Stimulated activated naive CD8-positive, alpha-beta T cell treated with anti-CD3 and anti-CD28 coated beads, Interleukin-15, Interleukin-2, amounts not matched to agents 100 U/mL and 50 U/mL, for 24 hours (primary cell): ENCODE results near the gene SH3GL2.

ENCODE experiments used
- ATAC-seq: fragments of 150-1000 bp; cut with Tn5 transposase; one replicate; pipeline ENCODE4 v1.10.0; 2021
- DNase-seq: peaks from one replicate; pipeline ENCODE4 v3.0.0; 2021

The SH3GL2 gene

DNA sequence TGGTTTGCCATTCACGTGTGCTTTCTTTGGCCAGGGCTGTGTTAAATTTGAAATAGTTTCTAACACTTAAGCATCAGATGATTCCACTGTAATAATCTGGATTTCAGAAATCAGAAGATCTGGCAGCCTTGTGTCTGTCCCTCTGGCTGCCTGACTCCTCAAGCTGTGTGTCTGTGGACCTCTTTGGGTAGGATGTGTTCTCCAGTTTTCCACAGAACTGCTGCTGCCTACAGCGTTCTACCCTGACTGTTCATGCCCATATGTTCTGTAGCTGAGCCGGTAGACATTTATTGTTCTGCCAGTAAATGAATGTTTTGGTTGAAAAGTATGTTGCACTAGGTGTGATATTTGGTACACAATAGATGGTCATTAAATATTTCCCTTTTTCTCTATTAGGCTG, 81.3 kb downstream of the SH3GL2 start:
- no peak for ATAC-seq
- no peak for DNase-seq

DNA sequence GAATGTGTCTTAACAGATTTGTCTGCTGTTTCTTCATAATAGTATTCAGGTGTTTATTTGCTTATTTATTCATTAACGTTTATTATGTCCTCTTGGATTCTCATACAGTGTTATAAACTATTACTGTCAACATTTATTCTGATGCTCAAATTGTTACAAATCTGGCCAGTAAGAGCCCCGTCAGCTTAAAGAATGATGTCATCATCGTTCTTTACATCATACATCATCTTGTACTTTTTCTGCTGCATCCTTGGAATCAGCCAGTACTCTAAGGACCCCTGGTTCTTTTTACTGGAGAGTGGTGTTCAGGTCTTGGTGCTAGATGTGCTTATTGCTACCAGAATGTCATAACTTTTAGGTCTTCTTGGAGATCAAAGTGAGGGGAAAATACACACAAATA, 86.6 kb downstream of the SH3GL2 start:
- DNase-seq = no peak
- no peak for ATAC-seq

DNA sequence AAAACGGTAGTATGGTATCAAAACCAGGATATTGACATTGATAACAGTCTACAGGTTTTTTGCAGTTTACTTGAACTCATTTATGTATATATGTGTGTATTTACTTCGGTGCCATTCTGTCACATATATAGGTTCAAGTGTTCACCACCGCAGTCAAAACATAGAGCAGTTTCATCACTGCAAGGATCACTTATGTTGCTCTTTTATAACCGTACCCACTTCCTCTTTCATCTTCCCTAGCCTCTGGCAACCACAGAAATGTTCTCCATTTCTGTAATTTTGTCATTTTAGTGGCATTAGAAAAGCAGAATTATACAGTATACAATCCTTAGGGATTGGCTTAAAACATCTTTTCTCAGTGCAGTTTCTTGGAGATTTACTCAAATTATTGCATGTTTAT, 90.3 kb downstream of the SH3GL2 start:
- no peak for DNase-seq
- no peak for ATAC-seq

DNA sequence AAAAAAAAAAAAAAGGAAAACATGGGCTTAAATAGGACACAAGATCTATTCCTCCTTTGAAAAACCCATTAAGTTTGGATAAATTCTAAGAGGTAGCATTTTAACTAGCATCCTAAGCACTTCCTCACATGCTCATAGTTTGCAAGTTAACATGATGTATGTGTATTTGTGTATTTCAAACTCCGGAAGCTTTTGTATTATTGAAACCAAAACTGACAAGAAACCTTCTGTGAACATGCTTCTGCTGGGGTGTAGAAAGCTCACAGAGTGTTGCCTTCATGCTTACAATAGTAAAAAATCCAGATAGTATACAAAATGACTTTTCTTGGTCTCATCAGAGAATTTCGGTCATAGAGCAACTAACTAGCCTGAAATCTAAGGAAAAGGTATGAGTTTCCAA, 103.8 kb downstream of the SH3GL2 start:
- no peak for ATAC-seq
- DNase-seq = no peak

DNA sequence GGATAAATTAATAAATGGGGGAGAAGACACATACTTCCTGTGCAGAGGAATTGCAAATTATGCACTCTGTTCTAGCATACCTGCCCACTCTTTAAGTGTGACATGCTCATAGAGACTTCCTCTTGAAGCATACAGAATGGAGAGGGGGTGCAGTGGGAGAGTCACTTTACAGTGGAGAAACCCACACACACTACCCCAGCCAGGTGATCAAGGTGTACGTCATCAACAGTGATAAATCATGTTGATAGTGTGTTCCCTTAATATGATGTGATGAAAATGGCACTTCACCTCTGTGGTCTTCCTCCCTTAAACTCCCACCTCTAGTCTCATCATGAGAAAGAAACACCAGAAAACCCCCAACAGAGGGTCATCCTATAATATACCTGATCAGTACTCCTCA, 110.0 kb downstream of the SH3GL2 start:
- no peak for DNase-seq
- ATAC-seq = no peak

DNA sequence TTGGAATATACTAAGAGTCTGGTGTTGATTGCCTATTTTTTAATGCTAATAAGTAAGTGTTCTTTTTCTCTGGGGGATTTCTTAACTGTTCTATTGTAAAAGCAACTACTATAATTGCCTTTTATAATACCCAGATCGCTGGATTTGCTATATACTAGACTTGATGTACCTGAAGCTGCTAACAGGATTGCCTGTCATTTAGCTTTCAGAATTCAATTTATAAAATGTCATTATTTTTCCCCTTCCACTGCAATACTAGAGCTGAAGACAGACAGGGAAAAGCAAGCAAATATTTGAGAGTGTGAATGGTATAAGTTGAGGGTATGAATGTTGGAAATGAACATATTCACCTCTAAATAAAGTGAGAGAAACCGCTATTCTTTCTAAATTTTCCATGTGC, 115.5 kb downstream of the SH3GL2 start:
- ATAC-seq (no peak), DNase-seq (no peak)

DNA sequence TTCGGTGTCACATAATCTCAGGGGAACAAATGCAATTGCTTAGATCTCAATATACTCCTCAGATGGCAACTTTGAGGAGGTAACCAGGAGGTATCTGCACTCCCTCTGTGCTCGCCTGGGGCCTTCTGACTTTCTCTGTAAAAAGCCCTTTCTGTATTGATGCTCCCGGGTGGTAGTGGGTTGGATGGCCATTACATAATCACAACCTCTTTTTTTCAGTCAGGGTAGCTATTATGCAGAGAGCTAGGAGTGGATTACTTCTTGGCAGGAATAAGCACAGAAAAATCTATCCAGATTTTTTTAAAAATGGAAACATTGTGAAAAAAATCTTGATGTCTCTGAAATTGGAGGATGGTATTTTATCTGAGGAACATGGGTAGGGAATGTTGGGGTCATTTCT, 116.6 kb downstream of the SH3GL2 start:
- no peak for DNase-seq
- no peak for ATAC-seq

DNA sequence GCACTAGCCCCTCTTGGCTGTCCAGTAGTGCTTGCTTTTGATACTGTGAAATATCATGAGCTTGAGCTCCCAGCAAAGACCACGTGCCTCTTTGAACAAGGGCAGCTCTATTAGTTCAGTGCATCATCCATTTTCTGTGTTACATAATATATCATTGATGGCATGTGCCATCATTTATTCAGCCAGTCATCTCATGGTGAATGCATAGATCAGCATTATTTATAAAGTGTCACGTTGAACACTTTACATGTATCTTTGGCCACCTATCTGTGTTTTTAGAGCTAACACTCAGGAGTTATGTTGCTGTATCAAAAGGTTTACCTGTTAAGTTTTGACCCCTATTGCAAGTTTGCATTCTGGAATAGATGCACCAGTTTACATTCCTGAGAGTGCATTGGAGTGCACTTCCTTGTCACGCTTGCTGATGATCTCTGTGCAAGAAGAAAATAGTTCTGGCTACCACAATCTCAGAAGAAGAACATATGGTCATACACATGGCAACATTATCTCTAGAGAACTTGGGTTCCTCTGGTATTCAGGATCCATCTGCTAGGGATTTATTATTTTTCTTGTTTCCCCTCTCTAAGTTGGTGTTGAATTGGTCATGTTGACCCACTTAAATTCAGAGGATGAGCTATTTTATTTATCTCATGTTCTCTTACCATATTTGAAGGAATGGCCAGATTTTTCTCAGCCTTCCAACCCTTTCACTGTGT, 120.9 kb downstream of the SH3GL2 start:
- ATAC-seq = no peak
- no peak for DNase-seq

DNA sequence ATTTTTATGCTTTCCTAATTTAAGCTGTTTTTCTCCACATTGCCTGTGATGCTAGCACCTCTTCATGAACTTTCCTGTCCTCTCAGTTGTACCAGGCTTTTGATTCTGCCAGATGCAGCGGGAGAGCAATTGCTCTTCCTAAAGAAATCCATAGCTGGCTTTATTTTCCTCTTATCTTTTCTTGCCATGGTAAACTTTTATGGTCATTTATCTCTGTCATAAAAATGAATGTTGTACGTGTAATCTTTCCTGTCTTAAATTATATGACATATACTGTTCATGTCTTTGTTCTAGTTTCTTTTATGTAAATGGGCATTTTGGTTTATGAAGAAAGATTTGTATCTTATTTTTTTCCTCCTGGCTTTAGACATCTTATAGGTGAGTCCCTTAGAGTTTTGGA, 127.5 kb downstream of the SH3GL2 start:
- ATAC-seq (no peak), DNase-seq (no peak)

DNA sequence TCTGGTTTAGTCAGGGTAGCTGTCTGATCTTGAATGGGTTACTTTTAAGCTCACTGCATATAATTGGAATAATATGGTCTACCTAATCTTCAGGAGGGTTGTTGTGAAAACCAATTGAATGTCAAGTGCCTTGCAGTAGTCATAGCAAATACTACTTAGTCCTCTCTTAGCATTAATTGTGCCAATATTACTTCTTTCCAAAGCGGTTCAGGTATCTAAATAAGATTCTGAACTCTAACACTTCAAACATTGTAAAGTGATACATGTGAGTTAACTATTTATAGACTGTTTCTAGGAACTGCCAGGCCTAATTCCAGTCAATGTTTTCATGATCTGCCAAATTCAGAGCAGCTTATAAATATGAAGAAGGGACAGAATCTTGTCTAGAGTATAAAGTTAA, 140.2 kb downstream of the SH3GL2 start:
- ATAC-seq (no peak), DNase-seq (no peak)

DNA sequence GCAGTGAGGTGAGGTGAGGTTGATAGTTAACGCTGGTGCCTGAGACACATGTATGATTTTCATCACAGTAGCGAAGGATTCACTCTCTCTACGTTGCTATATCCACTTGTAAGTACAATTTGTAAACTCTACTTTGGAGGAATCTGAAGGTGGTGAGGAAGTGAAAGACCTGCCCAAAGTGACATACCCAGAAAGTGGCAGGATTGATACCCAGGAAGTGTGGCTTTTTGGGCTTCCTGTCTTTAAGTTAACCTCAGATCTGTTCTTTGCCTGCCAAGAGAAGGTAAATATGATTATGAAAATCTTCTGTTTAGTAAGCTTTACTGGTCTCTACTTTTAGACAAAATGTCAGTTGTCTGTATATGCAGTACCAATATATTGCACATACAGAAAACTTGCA, 143.1 kb downstream of the SH3GL2 start:
- no peak for ATAC-seq
- DNase-seq = no peak

DNA sequence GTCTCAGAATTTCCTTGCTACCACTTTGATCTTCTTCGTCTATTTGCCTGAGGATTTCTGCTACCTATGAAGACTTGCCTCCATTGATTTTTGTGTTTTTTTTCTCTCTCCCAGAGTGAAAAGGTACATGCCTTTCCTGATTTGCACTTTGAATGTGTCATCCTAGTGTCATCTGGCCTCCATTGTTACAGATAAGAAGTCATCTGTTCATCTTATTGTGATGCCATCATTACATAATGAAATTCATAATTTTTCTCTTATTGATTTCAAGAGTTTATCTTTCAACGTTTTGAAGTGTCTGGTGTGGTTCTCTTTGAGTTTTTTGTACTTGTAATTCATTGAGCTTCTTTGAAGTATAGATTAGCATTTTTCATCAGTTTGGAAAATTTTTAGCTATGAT, 144.8 kb downstream of the SH3GL2 start:
- DNase-seq (no peak), ATAC-seq (no peak)

DNA sequence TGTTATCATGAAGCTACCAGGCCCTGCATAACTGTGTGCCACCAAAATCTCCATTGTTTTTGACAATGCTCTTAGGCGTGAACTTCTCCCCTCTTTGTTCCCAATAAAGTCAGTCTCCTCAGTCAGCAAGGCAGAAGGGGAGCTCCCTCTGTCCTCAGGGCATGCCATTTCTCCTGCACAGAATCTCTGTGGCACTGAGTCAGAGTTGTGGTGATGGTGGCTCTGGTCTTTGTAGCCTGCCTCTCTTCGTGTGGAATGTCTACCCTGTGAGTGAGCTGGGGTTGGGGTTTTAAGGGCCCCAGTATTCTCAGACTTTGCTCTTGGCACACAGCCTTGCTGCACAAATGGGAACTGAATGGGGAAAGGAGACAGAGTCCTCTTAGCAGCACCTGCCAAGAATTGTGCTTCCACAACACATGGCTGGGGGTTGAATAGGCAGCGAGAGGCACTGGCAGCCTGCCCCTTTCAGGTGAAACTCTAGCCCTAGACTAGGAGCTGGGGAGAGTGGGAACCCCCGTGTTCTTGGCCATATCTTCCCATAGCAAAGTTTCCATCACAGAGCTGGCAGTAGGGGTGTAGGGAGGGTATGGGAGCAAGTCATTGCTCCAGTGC, 146.6 kb downstream of the SH3GL2 start:
- DNase-seq (no peak), ATAC-seq (no peak)

DNA sequence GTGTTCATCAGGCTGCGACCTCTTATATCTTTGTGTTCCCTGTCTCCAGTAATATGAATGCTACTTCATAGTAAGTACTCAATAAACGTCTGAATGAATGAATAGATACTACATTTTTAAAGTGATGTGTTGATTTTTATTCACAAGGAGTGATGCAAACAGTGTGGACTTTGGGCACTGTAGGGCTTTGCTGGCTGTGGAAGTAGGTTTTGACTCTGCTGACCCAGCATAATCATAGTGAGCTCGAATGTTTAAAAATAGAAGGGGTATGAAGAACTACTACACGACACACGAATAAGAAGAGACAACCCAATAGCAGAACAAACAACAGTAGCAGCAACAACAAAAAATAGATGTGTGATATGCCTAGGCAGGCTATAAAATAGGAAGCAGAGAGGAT, 147.4 kb downstream of the SH3GL2 start:
- DNase-seq (no peak), ATAC-seq (no peak)

DNA sequence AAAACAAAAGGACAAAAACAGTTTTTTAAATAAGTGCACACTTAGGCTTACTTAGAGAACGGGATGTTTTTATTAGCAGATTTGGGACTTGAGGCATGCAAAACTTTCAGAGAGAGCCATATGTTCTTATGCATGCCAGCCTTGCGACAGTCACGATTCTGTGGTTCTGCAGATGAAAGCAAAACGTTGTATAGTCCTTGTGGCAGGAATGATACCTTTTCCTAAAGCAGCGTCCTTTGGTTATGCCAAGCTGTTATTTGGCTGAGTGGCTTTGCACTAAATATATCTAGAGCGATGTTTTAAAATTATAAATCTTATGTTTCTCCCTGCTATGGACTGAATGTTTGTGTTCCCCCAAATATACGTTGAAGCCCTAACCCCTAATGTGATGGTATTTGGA, 152.0 kb downstream of the SH3GL2 start:
- DNase-seq (no peak), ATAC-seq (no peak)

DNA sequence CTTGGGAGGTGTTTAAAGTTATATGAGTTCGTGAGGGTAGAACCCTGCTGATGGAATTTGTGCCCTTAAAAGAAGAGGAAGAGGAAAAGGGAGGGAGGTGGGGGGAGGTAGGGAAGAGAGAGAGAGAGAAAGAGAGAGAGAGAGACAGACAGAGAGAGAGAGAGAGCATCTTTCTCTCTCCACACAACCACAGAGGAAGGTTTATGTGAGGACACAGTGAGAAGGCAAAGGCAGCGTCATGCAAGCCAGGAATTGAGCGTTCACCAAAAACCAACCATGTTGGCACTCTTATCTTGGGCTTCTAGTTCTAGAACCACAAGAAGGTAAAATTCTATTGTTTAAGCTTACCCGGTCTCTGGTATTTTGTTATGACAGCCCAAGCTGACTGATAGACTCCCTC, 152.4 kb downstream of the SH3GL2 start:
- ATAC-seq = no peak
- no peak for DNase-seq

DNA sequence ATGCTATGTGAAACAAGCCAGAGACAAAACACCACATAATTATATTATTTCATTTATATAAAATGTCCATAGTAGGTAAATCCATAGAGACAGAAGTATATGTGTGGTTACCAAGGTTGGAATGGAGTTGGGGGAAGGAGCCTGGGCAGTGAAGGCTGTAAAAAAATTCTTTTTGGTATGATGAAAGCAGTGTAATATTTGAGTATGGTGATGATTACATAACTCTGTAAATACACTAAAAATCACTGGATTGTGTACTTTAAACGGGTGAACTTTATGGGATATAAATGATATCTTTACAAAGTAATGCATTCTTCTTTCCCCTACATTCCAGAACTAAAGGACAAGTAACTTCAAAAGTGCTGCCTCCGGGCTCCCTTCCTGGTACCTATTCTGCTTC, 155.8 kb downstream of the SH3GL2 start:
- ATAC-seq (no peak), DNase-seq (no peak)

DNA sequence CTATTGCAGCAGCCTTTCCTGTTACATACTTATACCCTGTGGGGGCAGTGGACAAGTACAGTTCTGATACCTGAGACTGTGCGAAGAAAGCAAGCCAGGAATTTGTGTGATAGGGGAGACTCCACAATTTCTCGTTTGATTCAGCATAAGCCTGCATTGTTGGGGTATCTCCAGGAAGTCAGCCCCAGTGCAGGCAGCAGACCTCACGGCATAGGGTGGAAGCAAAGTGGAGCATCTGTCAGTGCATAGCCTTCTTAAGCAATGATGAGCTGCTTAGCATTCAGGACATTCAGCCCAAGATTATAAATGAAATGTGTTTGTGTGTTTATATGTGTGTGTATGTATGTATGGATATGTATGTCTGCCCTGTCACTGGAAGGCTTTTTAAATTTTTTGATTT, 157.0 kb downstream of the SH3GL2 start:
- no peak for ATAC-seq
- DNase-seq = no peak

DNA sequence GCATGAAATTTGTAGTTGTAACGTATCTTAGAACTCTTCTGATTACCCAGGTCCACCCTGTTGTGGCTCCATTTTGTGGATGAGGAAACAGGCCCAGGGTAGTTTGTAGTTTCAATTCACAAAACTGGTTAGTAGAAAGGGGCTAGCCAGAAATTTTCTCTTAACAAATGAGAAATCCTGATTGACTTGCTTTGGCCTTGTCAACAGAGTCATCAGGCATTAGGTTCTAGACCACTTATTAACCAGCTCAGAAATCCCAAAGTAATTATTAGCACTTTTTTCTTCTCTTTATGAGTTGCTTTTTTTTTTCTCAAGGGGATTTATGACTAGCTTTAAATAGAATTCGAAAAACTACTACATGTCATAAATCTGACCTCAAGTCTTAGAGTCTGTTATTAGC, 160.2 kb downstream of the SH3GL2 start:
- DNase-seq (no peak), ATAC-seq (no peak)

DNA sequence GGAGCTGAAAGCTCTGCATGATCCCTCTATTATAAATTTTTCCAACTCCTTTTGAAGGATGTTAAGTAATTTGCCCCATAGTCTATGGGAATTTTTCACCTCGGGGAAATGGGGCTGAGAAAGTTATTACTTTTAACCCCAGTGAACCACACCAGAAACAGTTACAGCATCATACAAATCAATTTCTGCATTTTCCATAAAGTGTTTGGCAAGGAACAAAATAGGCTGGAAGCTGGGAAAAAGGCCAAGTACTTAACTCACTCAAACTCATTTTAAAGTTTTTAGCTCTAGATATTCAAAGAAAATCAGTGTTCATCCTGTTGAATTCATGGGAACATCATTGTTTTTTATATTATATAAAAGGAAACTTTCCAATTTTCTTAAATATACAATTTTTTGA, 160.9 kb downstream of the SH3GL2 start:
- ATAC-seq (no peak), DNase-seq (no peak)

DNA sequence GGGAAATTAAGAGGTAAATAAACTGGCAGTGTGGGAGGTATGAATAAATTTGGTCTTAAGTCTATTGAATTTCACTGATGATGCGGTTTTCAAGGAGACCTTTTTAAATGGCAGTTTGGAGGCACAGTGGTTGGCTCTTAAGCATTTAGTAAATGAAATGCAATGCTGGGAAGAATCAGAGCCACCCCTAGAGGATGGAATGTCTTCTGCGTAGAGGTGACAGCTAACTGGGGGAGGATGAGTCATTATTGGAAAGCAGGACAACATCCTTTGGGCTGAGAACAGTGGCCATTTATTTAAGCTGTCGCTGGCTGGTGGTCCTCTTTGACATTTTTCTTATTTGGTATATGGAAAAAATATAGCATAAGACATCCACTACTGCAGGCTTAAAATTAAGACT, 163.2 kb downstream of the SH3GL2 start:
- DNase-seq = no peak
- no peak for ATAC-seq

DNA sequence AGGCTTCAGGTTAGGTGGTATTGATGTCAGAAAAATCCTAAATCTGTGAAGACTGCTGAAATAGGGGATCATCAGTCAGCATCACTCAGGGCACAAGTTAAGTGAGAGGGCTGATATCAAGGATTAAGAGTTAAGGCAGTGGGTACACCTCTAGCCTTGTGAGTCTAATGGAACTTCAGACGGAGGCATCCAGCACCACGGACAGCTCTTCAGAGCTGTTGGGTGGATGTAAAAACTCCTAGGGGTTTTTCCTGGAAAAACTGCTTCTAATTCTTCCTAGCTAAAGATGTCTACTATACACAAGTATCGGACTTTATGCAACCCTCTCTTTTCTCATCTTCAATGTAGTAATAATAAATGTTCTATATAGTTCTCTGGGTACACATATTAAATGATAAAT, 165.9 kb downstream of the SH3GL2 start:
- DNase-seq = no peak
- no peak for ATAC-seq

DNA sequence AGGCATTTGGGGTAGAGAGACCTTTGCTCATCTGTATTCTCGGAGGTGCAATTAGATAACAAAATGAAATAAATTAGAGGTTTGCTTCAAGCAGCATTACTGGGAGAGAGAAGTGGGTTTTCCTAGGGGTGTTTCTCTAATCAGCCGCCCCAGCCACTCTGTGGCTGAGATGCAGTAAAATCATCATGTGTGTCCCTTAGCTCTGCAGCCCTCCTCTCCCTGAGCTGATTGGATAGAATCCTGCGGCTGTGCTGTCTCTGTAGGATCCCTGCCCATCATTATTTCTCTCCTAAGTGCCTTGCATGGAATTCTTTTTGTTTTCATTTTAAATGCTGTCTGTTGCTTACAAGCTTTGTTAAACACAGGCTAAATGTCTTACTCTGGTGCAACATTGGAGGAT, 171.4 kb downstream of the SH3GL2 start:
- ATAC-seq = no peak

DNA sequence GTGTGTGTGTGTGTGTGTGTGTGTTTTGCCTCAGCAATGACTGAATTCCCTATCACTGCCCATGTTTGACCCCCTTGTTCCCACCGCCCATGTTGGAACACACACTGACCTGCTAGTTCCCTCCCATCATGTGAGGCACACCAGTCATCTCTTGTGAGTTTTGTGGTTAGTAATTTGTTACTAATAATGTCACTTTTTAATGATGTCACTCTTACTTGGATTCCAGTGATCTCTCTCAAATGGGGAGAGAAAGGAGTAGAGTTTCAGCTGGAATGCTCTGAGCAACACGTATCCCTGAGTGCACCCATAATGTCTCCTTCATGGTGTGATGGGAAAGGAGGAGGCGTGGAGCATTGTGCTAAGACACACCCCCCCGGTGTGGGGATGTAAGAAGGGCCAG, 172.6 kb downstream of the SH3GL2 start:
- DNase-seq (no peak), ATAC-seq (no peak)

More for the DNA sequence above, 171.4 kb downstream of the SH3GL2 start:
- DNase-seq = no peak

DNA sequence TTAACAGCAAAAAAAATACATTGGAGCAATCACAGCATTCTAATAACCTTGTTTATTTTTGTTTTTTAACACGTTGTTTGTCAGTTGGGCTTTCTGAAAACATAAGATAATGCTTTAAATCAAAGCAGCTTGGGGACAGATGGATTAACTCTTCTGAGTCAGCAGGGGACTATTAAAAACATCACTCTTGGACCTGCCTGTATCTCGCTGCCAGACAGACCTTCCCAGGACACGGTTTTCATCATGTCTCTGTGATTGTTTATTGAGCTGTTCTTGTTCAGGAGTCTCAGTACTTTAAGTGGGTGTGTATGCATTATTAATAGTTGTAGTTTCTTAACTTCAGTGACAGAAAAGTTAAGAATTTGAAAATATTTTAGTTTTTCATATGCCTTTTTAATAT, 173.2 kb downstream of the SH3GL2 start:
- ATAC-seq = no peak

More for the DNA sequence above, 173.2 kb downstream of the SH3GL2 start:
- no peak for DNase-seq
